ENCODE data around the gene CD207. TPM values are rescaled to one million over a fixed set of nuclear protein-coding genes. Genes with fewer than 3 reads are reported as not detected.

The CD207 gene
- total RNA-seq, 2 donors from 2014 or later, result 1.1 to 1.8 TPM

DNA sequence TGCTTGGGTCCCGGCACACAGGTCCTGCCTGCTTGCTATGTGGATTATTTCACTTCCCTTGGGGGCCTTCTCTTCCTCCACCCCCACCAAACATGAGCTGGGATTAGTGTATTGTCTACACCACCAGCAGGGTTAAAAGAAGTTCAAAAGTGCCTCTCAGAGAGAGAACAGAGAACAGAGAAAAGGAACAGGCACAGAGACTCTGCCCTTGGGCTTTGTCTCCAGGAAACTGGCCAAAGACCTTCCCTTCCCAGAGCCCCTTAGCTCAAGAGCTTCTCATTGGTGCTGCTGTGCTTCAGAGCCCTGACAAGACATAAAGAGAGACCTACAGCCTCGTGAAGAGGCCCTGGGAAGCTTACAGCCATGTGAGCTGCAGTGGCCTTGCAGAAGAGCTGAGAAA, 38.1 kb downstream of the CD207 start:
- no peak for ATAC-seq
- Mint-ChIP-seq H3K36me3 (peaks cover 10% of the 10 kb centered on the region), H3K27me3 (no peaks in the 10 kb centered on the region), H3K4me1 (ENCODE audit: low read depth in 2 of 2) (peaks cover 52 to 55% of the 10 kb centered on the region in 2 donors), H3K4me3 (peak overlapping the region; percentile 21), H3K9me3 (peaks cover 6% of the 10 kb centered on the region), H3K27ac (peak overlapping the region; percentile 22 to 72)
- no peak for DNase-seq (ENCODE audit: low spot score)

- H3K27ac Mint-ChIP-seq, result peak overlapping the region in 1 of 2 donors; percentile 72
- ATAC-seq (no peak), DNase-seq (ENCODE audit: low spot score) (no peak)
- peaks cover 0 to 8% of the 10 kb centered on the region in 2 donors for H3K27me3 Mint-ChIP-seq
- peaks cover 60 to 64% of the 10 kb centered on the region in 2 donors for H3K4me1 Mint-ChIP-seq (ENCODE audit: low read depth in 2 of 2)
- H3K36me3 Mint-ChIP-seq, result peaks cover 18% of the 10 kb centered on the region
- H3K9me3 Mint-ChIP-seq, result peaks cover 6% of the 10 kb centered on the region
- H3K4me3 Mint-ChIP-seq, result no peak overlapping the region
Observed at GRCh38 chr2:70796262-70796661, 39.4 kb downstream of the CD207 start.

DNA sequence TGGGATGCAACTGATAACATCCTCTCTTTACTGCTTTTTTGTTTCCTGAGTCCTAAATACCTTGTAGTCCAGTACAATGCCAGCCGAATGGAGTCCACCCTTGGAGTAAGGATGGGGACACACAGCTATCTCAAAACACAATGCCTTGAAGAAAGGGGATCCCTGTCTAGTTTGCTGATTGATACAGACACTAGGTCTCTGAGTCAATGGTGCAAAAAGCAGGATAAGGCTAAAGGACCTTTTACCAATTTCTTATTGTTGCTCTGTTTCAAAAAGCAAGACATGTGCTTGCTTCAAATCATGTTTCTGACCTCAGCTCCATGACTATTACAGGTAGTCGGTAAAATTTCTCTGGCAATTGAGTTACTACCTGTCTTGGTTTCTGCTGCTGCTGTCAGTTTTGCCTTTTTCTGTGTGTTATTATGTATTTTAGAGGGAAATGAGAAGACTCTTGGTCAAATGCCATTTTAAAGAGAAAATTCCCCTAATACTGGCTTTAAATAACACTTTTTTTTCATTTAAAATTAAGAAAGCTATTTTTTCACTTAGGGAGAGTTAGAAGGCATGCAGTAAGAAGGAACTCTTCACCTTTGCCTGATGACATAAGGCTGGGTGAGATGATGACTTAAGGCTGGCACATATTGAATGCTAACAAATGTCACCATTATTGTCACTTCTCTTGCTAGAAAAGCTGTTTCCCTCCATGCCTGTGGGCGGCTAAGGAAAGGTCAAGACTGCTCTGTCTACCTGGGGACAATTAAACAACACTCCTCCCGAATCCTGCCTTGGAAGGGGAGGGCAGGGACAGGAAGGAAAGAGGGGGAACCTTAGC, 40.2 kb downstream of the CD207 start:
- Mint-ChIP-seq H3K27ac (peak overlapping the region in 1 of 2 donors; percentile 4), H3K36me3 (peaks cover 22% of the 10 kb centered on the region), H3K4me3 (no peak overlapping the region), H3K9me3 (peaks cover 6% of the 10 kb centered on the region), H3K27me3 (peaks cover 0 to 12% of the 10 kb centered on the region in 2 donors), H3K4me1 (ENCODE audit: low read depth in 2 of 2) (peaks cover 64 to 65% of the 10 kb centered on the region in 2 donors)
- ATAC-seq (no peak), DNase-seq (ENCODE audit: low spot score) (no peak)

DNA sequence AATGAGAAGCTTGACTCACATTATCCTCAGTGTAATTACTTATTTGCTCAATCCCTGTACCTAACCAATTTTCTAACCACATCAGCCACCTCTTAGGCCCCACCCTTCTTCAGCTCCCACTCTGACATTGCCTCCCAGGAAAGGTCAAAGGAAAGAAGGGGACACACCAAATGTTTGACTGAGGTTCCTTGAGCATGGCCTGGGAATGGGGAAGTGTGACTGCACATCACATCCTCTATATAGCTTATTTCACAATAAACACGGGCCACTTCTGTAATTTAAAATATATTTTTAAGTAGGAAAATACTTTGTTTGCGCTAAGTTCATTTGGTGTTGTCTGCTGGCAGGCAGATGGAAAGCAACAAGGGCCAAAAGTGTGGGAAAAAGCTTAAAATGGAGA, 42.2 kb downstream of the CD207 start:
- no peak for ATAC-seq
- peak overlapping the region; percentile 3 to 37 for H3K27ac Mint-ChIP-seq

DNA sequence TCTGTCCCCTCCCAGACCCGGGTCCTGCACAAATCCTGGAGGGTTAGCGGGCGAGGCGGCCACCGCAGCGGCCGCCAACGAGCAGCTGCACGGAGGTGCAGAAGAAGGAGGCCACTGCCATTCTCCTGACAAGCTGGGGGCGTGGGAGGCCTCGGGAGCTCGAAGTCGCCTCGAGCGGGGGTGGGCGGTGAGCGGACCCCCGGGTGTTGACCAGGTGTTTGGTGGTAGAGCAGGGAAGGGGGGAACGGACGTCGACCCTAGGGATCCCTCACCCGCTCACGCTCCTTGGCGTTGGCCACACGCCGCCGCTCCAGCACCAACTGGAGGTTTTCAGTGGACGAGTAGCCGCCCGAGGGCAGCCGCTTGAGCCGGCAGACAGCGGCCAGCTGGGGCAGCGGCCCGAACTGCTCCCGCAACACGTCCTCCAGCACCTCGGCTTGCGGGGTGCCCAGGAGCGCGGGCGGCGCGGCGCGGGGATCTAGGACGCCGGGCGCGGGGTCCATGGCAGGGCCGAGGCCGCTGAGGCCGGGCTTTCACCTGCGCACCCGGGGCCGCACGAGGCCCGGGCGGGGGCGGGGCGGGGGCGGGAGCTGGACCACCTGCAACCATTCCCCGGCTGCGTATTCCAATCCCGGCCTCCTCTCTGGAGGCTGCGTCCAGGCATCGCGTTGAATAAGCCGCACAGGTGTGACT, 45.3 kb downstream of the CD207 start, which contains the start of gene FIGLA:
Gene FIGLA, minus strand, starts transcription at position 508 of the 693 bp plus-strand sequence. Its CDS starts 5 bp downstream, at position 503.
- peak; percentile 10 to 61 for ATAC-seq
- Mint-ChIP-seq H3K27me3 (peaks cover 15 to 34% of the 10 kb centered on the region in 2 donors), H3K27ac (peak within 1 kb of the TSS; percentile 82 to 86), H3K36me3 (peaks cover 11% of the 10 kb centered on the region), H3K9me3 (no peaks in the 10 kb centered on the region), H3K4me3 (peak within 1 kb of the TSS; percentile 77), H3K4me1 (ENCODE audit: low read depth in 2 of 2) (peaks cover 43 to 49% of the 10 kb centered on the region in 2 donors)
- DNase-seq (ENCODE audit: low spot score), result no peak

More for the DNA sequence above, 42.2 kb downstream of the CD207 start:
- peaks cover 5 to 19% of the 10 kb centered on the region in 2 donors for H3K27me3 Mint-ChIP-seq
- H3K36me3 Mint-ChIP-seq, result peaks cover 11% of the 10 kb centered on the region
- no peak for DNase-seq (ENCODE audit: low spot score)
- H3K4me1 Mint-ChIP-seq (ENCODE audit: low read depth in 2 of 2), result peaks cover 60 to 62% of the 10 kb centered on the region in 2 donors
- H3K4me3 Mint-ChIP-seq, result no peak overlapping the region
- no peaks in the 10 kb centered on the region for H3K9me3 Mint-ChIP-seq

DNA sequence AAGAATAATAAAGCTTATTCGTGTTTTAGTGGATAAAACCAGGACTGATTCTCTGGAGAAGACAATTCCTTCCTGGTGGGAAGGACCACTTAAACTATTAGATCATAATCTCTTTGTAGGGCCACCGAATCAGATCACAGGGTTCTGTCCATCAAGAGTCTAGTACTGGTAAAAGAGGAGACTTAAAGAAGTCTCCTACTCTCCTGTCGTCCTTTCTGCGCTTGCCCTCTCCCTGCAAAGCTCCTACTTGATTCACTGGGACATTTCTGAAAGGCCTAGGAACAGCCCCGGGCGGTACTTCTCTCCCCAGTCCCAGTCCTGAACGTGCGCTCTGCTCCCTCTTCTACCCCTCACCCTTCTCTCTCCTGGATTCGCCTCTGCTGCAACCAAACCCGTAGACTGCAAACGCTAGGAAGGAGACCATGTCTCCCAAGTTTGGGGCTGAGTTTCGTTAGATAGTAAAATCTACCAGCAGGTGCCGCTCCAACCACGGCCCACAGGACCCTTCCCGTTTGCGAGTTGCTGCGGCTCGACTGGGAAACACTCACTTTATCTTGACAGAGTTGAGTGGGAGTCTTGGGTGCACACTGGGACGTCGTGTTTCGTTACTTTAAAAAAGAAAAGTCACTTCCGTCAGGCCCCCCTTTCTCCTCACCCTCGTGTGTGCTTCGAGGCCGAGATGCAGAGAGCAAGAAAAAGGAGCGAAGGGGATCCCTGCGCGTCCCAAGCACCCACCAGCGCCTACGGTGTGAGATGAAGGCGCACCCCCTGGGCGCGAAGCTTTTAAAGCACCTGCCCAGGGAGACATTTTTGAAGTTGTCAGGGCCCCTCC, 46.1 kb downstream of the CD207 start:
- H3K27me3 Mint-ChIP-seq, result peaks cover 15 to 34% of the 10 kb centered on the region in 2 donors

GRCh38 chr2:70785137-70785911, 50.3 kb downstream of the CD207 start:
- H3K4me3 Mint-ChIP-seq, result no peak overlapping the region
- no peaks in the 10 kb centered on the region for H3K9me3 Mint-ChIP-seq
- no peak overlapping the region for H3K27ac Mint-ChIP-seq
- DNase-seq (ENCODE audit: low spot score), result no peak
- H3K36me3 Mint-ChIP-seq, result no peaks in the 10 kb centered on the region
- peak; percentile 64 to 77 for ATAC-seq
- H3K27me3 Mint-ChIP-seq, result peaks cover 21 to 35% of the 10 kb centered on the region in 2 donors
- peaks cover 16 to 20% of the 10 kb centered on the region in 2 donors for H3K4me1 Mint-ChIP-seq (ENCODE audit: low read depth in 2 of 2)

More for the DNA sequence above, 46.1 kb downstream of the CD207 start:
- DNase-seq (ENCODE audit: low spot score), result peak; percentile 82
- Mint-ChIP-seq H3K9me3 (no peaks in the 10 kb centered on the region), H3K27ac (peak overlapping the region; percentile 82 to 86), H3K4me1 (ENCODE audit: low read depth in 2 of 2) (peaks cover 40 to 46% of the 10 kb centered on the region in 2 donors), H3K4me3 (peak overlapping the region; percentile 77), H3K36me3 (peaks cover 11% of the 10 kb centered on the region)
- peak; percentile 87 to 92 for ATAC-seq

- peaks cover 21 to 35% of the 10 kb centered on the region in 2 donors for H3K27me3 Mint-ChIP-seq
- H3K4me3 Mint-ChIP-seq, result no peak overlapping the region
- H3K36me3 Mint-ChIP-seq, result no peaks in the 10 kb centered on the region
- no peak for ATAC-seq
- H3K27ac Mint-ChIP-seq, result no peak overlapping the region
- DNase-seq (ENCODE audit: low spot score), result no peak
- H3K4me1 Mint-ChIP-seq (ENCODE audit: low read depth in 2 of 2), result peaks cover 11 to 14% of the 10 kb centered on the region in 2 donors
- H3K9me3 Mint-ChIP-seq, result no peaks in the 10 kb centered on the region
Observed at GRCh38 chr2:70784320-70784719, 51.3 kb downstream of the CD207 start.

Other genes with a start within 250 kb of the CD207 start
- gene ADD2, start 67.6 kb downstream of the CD207 start, total RNA-seq, result 1 to 10 TPM; 2.3 to 4.8 TPM
- 1 to 10 TPM in 1 of 2 donors, under 1 TPM in 1; 0.98 to 1.1 TPM for gene FIGLA, start 45.2 kb downstream of the CD207 start, total RNA-seq
- 10 to 100 TPM in 1 of 2 donors, 1 to 10 TPM in 1; 8.9 to 23.5 TPM for gene CLEC4F, start 15.2 kb downstream of the CD207 start, total RNA-seq
- 10 to 100 TPM in 1 of 2 donors, 1 to 10 TPM in 1; 8.4 to 15.8 TPM for gene VAX2, start 64.8 kb upstream of the CD207 start, total RNA-seq
- 1 to 10 TPM; 6.5 to 7.2 TPM for gene ATP6V1B1, start 100.1 kb upstream of the CD207 start, total RNA-seq
- gene ANKRD53, start 142.8 kb upstream of the CD207 start, total RNA-seq, result under 1 TPM in 1 of 2 donors, not detected in 1; 0.88 TPM
- gene TEX261, start 159.1 kb upstream of the CD207 start, total RNA-seq, result 10 to 100 TPM; 76.0 to 83.5 TPM
- gene NAGK, start 232.8 kb upstream of the CD207 start, total RNA-seq, result 100 to 1,000 TPM in 1 of 2 donors, 10 to 100 TPM in 1; 92.9 to 104 TPM

Data from natural killer cell treated with Interleukin-12 subunit alpha and Interleukin-12 subunit beta and Interleukin-15 and Interleukin-18, amount 100 ng/mL, for 72 hours (primary cell).